KOPT-K1 (cell line): ENCODE results near the gene TIMM9.
"Not testable (repeated sequence)": the region's sequence is repeated elsewhere in the genome, so short reads cannot be mapped to it uniquely, and the experiment has no call there.

Experiments used
- H3K27ac ChIP-seq: fragments of 200-600 bp; sonication (generic); 2 replicates; pipeline ENCODE4 v1.5.1; 2016; ENCODE audit warnings: antibody characterized with exemption, mild to moderate bottlenecking, low read depth, low read length; ENCODE audit not compliant: poor library complexity, severe bottlenecking
- H3K36me3 ChIP-seq: fragments of 200-600 bp; sonication (generic); 2 replicates; pipeline ENCODE4 v1.5.1; 2017; ENCODE audit warnings: antibody characterized with exemption, mild to moderate bottlenecking, low read length, moderate library complexity; ENCODE audit not compliant: insufficient read depth
- H3K9me3 ChIP-seq: fragments of 200-600 bp; sonication (generic); 2 replicates; pipeline ENCODE4 v1.5.1; 2017; ENCODE audit warnings: antibody characterized with exemption, low read length, mild to moderate bottlenecking; ENCODE audit not compliant: insufficient read depth, poor library complexity, severe bottlenecking

Gene TIMM9

DNA sequence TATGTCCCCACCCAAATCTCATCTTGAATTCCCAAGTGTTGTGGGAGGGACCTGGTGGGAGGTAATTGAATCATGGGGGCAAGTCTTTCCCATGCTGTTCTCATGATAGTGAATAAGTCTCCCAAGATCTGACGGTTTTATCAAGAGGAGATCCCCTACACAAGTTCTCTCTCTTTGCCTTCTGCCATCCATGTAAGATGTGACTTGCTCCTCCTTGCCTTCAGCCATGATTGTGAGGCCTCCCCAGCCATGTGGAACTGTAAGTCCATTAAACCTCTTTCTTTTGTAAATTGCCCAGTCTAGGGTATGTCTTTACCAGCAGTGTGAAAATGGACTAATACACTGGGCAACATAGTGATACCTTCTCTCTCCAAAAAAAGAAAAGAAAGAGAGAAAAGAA is 10.4 kb downstream of the TIMM9 start:
- H3K27ac ChIP-seq, H3K9me3 ChIP-seq: not testable (repeated sequence)
- H3K36me3 ChIP-seq, result peaks cover 98% of the 10 kb centered on the region

DNA sequence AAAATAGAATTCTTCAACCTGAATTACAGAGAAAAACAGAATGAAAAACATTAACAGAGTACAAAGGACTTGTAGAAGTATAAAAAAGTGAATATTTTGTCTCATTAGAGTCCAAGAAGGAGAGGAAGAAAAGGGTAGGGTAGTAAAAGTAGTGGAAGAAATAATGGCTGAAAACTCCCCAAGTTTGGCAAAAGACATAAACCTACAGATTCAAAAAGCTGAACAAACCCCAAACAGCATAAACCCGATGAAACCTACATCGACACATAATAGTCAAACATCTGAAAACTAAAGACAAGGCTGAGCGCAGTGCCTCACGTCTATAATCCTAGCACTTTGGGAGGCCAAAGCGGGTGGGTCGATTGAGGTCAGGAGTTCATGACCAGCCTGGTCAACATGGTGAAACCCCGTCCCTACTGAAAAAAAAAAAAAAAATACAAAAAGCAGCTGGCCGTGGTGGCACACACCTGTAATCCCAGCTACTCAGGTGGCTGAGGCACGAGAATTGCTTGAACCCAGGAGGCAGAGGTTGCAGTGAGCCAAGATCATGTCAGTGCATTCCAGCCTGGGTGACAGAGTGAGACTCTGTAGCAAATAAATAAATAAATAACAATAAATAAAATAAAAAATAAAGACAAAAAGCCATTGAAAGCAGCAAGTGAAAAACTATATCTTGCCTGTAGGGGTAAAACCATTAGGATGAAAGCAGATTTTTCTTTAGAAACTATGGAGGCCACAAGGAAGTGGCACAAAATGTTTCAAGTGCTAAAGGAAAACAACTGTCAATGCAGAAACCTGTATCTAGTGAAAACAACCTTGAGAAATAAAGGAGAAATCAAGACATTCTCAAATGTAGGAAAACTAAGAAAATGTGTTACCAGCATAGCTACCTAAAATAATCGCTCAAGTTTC is 11.4 kb downstream of the TIMM9 start:
- peaks cover 98% of the 10 kb centered on the region for H3K36me3 ChIP-seq
- peaks cover 10% of the 10 kb centered on the region for H3K9me3 ChIP-seq
- H3K27ac ChIP-seq, result no peak overlapping the region

DNA sequence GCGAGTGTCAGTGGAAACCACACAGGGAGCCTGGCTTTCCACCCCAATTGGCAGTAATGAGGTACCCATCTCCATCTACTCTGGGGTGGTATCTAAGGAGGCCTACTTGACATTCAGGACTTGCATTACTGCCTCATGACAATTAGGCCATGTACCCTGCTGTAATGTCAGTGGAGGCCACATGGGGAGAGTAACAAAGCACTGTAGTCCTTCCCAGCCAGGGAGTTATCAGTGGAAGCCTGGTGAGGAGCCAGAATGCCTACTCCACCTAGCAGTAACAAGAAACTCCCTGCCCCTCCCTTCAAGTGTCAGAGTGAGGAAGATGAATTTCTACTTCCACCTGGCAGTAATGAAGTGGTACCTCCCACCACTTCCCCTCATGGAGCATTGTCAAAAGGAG is 12.5 kb downstream of the TIMM9 start:
- H3K36me3 ChIP-seq, result peaks cover 98% of the 10 kb centered on the region
- H3K27ac ChIP-seq, result no peak overlapping the region
- H3K9me3 ChIP-seq, result peaks cover 10% of the 10 kb centered on the region

DNA sequence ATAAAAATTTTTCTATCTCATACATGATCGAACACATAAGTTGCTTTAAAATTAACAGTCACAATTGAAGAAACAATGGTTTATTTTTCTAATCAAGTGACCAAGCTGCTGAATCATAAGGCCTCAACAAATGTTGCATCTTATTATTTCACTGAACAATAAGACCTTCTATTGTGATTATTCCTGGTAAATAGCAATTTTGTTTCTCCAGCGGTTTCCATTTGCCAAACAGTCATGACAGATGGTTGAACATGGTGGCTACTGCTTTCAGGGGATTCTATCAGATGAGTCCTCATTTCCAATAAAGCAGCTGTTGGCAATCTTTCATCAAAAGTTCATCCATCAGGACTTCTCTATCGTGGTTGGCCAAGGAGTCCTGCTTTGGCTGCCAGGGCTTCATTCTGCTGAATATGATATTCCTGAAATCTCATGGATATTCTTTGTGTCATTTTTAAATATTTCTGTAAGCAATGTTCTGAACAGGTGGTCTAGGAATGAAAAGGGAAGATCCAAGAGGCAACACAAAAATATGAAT is 18.6 kb downstream of the TIMM9 start:
- Histone ChIP-seq H3K36me3 (peaks cover 82% of the 10 kb centered on the region), H3K9me3 (no peaks in the 10 kb centered on the region), H3K27ac (no peak overlapping the region)

DNA sequence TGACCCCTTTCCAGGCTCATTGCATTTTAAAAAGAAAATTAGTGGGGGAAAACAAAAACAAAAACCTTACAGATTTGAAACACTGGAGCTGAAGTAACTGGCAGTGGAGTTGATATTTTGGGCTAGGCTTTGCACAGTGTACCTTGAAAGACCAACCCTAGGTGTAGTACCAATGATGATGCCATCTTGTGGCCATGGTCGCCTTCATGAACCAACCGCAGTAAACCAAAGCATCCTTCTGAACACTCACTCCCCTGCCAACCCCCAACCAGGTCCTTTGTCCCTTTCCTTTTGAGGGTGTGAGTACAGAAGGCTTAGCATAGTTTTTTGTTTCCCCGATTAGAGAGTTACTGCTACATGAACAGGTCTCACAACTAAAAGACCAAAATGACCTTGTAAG is 25.7 kb downstream of the TIMM9 start:
- no peaks in the 10 kb centered on the region for H3K9me3 ChIP-seq
- H3K36me3 ChIP-seq, result peaks cover 30% of the 10 kb centered on the region
- no peak overlapping the region for H3K27ac ChIP-seq

DNA sequence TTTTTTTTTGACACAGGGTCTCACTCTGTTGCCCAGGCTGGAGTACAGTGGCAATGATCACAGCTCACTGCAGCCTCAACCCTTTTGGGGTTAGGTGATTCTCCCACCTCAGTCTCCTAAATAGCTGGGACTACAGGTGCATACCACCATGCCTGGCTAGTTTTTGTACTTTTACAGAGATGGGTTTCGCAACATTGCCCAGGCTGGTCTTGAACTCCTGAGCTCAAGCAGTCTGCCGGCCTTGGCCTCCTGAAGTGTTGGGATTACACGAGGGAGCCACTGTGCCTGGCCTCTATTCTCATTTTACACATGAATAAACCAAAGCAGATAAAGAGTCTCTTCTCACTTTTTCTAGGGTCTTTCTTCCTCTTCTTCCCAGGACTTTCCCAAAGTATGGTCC is 28.4 kb downstream of the TIMM9 start:
- no peaks in the 10 kb centered on the region for H3K9me3 ChIP-seq
- H3K27ac ChIP-seq, result no peak overlapping the region
- peaks cover 16% of the 10 kb centered on the region for H3K36me3 ChIP-seq

DNA sequence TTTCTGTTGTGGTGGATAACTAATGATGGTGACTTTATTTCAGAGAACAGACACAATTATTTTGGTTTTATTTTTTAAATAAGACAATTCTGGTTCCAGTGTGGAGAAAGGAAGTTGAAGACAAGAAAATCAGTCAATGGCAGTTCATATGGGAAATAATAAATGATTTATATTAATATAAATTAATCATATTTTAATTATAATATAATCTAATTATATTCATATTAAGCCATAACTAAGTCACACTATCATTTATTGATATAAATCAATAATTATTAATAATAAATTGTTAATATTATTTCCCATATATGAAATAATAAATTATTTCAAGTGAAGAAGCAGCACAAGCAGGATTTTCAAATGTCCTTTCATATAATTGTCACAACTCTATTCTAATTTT is 28.8 kb downstream of the TIMM9 start:
- no peaks in the 10 kb centered on the region for H3K9me3 ChIP-seq
- H3K27ac ChIP-seq, result no peak overlapping the region
- peaks cover 16% of the 10 kb centered on the region for H3K36me3 ChIP-seq

DNA sequence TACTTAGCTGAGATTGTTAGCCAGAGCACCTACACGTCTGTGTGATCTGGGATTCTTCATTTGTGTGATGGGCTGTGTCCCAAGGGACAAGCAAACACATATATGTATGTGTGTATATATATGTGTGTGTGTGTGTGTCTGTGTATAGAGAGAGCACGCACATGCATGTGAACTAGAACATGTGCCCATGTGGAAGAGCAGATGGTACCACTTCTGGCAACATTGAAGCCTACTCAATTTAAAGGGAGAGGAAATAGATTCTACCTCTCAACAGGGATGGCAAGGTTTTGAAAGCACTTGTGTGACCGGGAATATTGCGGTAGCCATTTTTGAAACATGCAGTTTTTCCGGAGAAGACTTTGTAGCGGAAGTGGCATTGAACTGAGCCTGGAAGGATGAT is 30.2 kb downstream of the TIMM9 start:
- peaks cover 10% of the 10 kb centered on the region; the same call in 1 of the 2 replicates for H3K36me3 ChIP-seq
- no peak overlapping the region for H3K27ac ChIP-seq

DNA sequence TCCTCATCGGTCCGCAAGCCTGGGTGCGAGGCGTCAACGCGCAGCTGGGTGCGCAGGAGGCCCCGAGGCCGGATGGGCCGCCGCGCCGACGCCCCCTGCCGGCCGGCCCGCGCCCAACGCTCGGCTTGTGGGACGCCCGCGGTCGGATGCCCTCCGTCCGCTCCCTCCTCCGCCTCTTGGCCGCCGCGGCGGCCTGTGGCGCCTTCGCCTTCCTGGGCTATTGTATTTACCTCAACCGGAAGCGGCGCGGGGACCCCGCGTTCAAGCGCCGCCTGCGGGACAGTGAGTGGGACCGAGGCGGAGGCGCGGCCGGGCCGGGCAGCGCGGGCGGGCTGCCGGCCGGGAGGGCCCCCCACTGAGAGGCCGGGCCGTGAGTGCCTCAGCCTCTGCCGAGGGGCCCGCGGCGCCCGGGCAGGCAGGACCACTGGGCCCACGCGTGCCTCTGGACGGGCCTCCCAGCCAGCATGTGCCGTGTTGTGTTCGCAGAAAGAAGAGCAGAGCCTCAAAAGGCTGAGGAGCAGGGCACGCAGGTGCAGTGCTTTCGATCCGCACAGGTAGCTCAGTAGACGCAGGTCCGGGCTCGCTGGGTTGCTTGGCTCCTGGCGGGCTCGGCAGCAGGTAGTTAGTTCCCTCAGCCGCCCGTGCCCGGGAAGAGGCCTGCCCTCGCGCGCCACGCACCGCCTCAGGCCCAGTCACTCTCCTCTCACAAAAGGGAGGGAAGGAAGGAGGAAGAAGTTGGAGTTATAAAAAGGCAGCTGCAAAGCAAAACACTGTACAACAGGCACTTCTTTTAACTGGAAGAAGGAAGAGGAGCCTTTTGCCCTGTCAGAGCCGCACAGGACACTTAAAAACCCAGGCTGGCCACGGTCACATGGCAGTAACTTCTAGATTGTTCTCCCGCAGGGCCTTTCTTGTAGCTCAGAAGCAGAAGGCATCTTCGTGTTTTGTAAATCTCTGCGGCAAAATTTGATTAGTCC is 31.2 kb downstream of the TIMM9 start, which contains the start of gene TOMM20L:
Gene TOMM20L, plus strand, starts transcription at position 119 of the 977 bp plus-strand sequence. Its CDS starts 28 bp downstream, at position 147.
- Histone ChIP-seq H3K9me3 (no peaks in the 10 kb centered on the region), H3K36me3 (peaks cover 10% of the 10 kb centered on the region; the same call in 1 of the 2 replicates), H3K27ac (no peak within 1 kb of the TSS)

More for the DNA sequence above, 30.2 kb downstream of the TIMM9 start:
- no peaks in the 10 kb centered on the region for H3K9me3 ChIP-seq

DNA sequence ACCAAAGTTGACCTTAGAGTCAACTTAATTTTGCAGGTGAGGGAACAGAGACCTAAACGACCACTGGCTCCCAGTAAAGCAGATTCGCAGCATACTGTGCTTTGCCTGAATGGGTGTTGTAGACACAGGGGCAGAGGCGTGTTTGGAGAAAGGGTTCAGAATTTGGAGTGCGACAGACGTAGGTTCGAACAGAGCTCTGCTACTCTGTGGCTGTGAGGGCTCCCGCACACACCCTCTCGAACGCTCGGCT is 31.8 kb downstream of the TIMM9 start:
- Histone ChIP-seq H3K9me3 (no peaks in the 10 kb centered on the region), H3K36me3 (peaks cover 10% of the 10 kb centered on the region; the same call in 1 of the 2 replicates), H3K27ac (no peak overlapping the region)

DNA sequence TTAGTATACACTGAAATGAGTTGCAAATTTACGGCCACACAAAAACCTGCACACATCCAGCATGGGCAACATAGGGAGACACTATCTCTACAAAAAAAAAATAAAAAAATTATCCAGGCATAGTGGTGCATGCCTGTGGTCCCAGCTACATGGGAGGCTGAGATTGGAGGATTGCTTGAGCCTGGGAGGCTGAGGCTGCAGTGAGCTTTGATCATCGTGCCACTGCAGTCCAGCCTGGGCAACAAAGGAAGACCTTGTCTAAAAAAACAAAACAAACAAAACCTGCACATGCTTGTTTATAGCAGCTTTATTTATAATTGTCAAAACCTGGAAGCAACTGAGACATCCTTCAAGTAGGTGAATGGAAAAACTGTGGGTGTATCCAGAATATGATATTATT is 36.5 kb downstream of the TIMM9 start:
- no peak overlapping the region for H3K27ac ChIP-seq
- 0 out of 2 replicates have a peak, but pooled peaks cover 2% of the 10 kb centered on the region for H3K36me3 ChIP-seq
- H3K9me3 ChIP-seq, result no peaks in the 10 kb centered on the region

DNA sequence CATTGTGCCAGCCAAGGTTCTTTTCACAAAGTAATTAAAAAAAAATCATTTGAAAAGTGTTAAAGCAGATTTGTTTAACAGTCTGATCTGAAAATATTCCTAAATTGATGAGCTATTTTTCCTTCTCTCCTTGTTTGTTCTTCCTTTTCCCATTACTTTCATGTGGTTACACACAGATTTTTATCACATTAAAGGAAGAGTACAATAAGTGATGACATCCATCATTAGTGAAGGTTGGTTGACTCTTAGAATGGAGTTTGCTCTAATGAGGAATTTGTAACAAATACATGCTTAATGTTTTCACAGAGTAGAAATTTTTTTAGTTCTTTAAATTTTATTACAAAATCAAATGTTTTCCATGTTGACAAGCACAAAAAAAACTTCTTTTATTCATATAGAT is 50.5 kb downstream of the TIMM9 start:
- Histone ChIP-seq H3K36me3 (peaks cover 55% of the 10 kb centered on the region), H3K27ac (no peak overlapping the region), H3K9me3 (no peaks in the 10 kb centered on the region)

DNA sequence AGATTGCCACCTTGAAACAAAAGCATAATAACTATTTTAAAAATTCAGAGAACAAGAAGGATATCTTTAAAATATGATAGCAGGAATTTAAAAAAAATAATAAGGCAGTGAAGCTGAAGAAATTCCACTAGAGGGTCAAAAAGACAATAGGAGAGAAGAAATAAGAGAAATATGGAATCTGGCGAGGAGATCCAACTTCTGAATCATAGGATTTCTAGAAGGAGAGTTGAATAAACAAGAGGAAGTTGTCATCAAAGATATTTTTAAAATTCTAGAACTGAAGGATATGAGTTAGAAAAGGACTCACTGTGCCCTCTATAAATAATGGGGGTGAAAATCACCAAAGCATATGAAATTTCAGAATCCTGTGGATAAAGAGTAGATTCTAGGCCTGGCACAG is 58.4 kb downstream of the TIMM9 start:
- Histone ChIP-seq H3K27ac (no peak overlapping the region), H3K36me3 (peaks cover 93% of the 10 kb centered on the region)

DNA sequence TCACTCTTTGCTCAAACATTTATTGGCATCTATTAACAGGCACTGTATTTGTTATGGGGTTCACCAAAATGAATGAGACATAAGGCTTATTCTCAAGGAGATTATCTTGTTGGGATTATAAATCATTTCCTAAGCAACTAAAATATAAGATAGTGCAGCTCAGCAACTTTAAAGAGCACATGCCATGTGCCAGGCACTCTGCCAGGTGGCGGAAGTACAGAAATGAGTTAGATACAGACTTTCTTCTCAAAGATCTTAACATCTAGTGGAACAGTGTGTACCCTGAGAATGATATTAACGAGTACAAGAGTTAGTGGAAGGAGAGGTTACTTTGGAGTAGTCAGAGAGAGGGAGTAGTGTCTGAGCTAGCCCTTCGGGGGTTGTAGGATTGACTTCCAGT is 60.0 kb downstream of the TIMM9 start:
- peaks cover 95% of the 10 kb centered on the region for H3K36me3 ChIP-seq
- H3K27ac ChIP-seq, result no peak overlapping the region
- H3K9me3 ChIP-seq, result no peaks in the 10 kb centered on the region

More for the DNA sequence above, 58.4 kb downstream of the TIMM9 start:
- H3K9me3 ChIP-seq, result no peaks in the 10 kb centered on the region

DNA sequence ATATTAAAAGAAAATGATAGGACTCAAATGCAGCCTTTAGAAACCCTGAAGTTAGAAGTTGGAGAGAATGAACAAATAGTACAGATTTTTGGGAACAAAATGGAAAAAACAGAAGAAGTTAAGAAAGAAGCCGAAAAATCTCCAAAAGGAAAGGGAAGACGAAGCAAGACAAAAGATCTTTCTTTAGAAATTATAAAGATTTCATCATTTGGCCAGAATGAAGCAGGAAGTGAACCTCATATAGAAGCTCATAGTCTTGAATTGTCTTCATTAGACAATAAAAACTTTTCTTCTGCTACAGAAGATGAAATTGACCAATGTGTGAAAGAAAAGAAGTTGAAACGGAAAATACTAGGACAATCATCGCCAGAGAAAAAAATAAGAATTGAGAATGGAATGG is 63.0 kb downstream of the TIMM9 start:
- H3K9me3 ChIP-seq, result no peaks in the 10 kb centered on the region
- peaks cover 93% of the 10 kb centered on the region for H3K36me3 ChIP-seq
- no peak overlapping the region for H3K27ac ChIP-seq
